Right lobe of liver (tissue), 6 donors: Measurements from ENCODE around the gene DELE1. TPM values are rescaled to one million over a fixed set of nuclear protein-coding genes. Genes with fewer than 3 reads are reported as not detected.

Experiments
- ATAC-seq, 4 donors: fragments of 200-7000 bp; cut with Tn5 transposase; one replicate each; pipeline ENCODE4 v1.9.1; 2020; ENCODE audit warnings: mild to moderate bottlenecking in 4 of 4, moderate library complexity in 4 of 4
- DNase-seq, 3 donors: peaks; one replicate each; pipeline ENCODE4 v3.0.0-alpha.2; 2020
- H3K27ac ChIP-seq, 3 donors: fragments of 200-600 bp; one replicate each; pipeline ENCODE4 v1.8.0; 2022
- H3K27me3 ChIP-seq, 2 donors: fragments of 200-600 bp; one replicate each; pipeline ENCODE4 v1.8.0; 2022
- H3K36me3 ChIP-seq, 4 donors: fragments of 200-600 bp; sonication (generic) in 1 of 4; one replicate each; pipeline versions ENCODE4 v1.5.1 to v1.8.0; 2017 to 2022; ENCODE audit warnings: control low read depth in 1 of 4
- H3K4me1 ChIP-seq, 4 donors: fragments of 200-600 bp; sonication (generic) in 1 of 4; one replicate each; pipeline versions ENCODE4 v1.5.1 to v1.8.0; 2017 to 2022; ENCODE audit warnings: control low read depth in 1 of 4
- H3K4me3 ChIP-seq, 3 donors: fragments of 200-600 bp; one replicate each; pipeline ENCODE4 v1.8.0; 2022
- H3K9me3 ChIP-seq, 4 donors: fragments of 200-600 bp; sonication (generic) in 1 of 4; one replicate each; pipeline versions ENCODE4 v1.5.1 to v1.8.0; 2017 to 2022; ENCODE audit warnings: control low read depth in 1 of 4
- POLR2A ChIP-seq: fragments of 450-650 bp; IDR thresholded peaks from one replicate; pipeline ENCODE4 v1.6.1; 2017; ENCODE audit warnings: antibody characterized with exemption, mild to moderate bottlenecking
- WGBS: methylation state at CpG from one replicate; pipeline ENCODE4 v1.1.6; 2018; ENCODE audit warnings: low coverage, low lambda C conversion rate; ENCODE audit not compliant: insufficient coverage; ENCODE audit errors: missing lambda C conversion rate; 5-methylcytosine and 5-hydroxymethylcytosine counted together
- intact Hi-C, 2 donors: fragments of 100-400 bp; cut with DNase I; formaldehyde crosslinking; loops; one replicate each; pipeline versions ENCODE4 v1.11.2 to v1.14.1; 2022
- total RNA-seq, 6 experiments: library from RNA; depleted of rRNA in 2 of 6; stranded (reverse); fragments of >200 nt in 2 of 6; fragmentation: NEBNext Ultra II Directional in 3 of 6; extraction: Animal tissue kit (Norgen Biotek cat#: 25700) in 3 of 6; gene quantifications; one replicate each; pipeline versions ENCODE4 v1.1.0 to v1.2.4, GENCODE V29; 2016 to 2023
- TF ChIP-seq, protein P1 (sequence below), 4 donors: fragments of 200-600 bp in 3 of 4; fragments of 450-650 bp in 1 of 4; IDR thresholded peaks; one replicate each; pipeline versions ENCODE4 v1.5.1 to v1.8.0; 2016 to 2022; ENCODE audit warnings: antibody characterized with exemption in 4 of 4, mild to moderate bottlenecking in 2 of 4
- donor health status: DM: no; HTN: yes; CAD: no.
- donor health status: DM: no; HTN: no; CAD: no.
- donor health status: DM: no; HTN: no; CAD: no.
- donor health status: DM: no; HTN: yes; CAD: no.
- donor health status: DM: no; HTN: yes; CAD: no.

DELE1 gene
- total RNA-seq, 6 experiments from 2014 or later, result 39.4 to 57.9 (median 43.8) TPM

DNA sequence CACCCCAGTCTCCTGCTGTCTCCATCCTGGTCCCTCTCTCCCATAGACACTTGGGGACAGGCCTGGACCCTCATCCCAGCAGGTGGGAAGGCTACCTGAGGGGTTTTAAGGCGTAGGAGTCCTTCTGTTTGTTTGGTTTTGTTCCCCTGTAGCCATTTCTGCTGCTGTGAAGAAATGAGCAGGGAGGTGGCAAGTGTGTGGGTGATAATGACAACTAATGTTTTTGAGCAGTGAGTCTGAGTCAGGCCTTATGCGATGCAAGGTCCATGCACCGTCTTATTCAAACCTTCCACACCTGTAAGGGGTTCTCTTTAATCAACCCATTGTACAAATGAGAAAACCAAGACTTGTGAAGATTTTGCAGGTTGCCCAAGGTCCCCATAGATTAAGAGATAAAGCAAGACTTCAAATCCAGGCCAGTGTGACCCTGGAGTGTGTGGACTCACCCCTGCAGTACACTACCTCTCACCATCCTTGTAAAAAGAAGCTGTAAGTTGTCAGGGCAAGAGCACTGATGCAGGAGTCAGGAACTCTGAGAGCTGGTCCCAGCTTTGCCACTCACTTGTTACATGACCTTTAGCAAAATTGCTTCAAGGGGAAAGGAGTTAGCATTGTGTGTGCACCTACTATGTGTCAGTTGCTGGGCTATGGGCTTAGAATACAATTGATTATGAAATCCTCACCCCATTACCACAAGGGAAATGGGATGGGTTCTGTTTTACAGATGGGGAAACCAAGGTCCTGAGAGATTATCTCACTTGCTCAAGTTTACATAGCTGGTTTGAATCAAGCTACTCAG lies 26.7 kb downstream of the DELE1 start:
- TF ChIP-seq, protein P1, sequence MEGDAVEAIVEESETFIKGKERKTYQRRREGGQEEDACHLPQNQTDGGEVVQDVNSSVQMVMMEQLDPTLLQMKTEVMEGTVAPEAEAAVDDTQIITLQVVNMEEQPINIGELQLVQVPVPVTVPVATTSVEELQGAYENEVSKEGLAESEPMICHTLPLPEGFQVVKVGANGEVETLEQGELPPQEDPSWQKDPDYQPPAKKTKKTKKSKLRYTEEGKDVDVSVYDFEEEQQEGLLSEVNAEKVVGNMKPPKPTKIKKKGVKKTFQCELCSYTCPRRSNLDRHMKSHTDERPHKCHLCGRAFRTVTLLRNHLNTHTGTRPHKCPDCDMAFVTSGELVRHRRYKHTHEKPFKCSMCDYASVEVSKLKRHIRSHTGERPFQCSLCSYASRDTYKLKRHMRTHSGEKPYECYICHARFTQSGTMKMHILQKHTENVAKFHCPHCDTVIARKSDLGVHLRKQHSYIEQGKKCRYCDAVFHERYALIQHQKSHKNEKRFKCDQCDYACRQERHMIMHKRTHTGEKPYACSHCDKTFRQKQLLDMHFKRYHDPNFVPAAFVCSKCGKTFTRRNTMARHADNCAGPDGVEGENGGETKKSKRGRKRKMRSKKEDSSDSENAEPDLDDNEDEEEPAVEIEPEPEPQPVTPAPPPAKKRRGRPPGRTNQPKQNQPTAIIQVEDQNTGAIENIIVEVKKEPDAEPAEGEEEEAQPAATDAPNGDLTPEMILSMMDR (IDR thresholded peaks at IDR 0.05), result no peak
- TF ChIP-seq POLR2A, result no peak
- no peak overlapping the region for H3K27ac ChIP-seq
- H3K36me3 ChIP-seq, result no peaks in the 10 kb centered on the region

DNA sequence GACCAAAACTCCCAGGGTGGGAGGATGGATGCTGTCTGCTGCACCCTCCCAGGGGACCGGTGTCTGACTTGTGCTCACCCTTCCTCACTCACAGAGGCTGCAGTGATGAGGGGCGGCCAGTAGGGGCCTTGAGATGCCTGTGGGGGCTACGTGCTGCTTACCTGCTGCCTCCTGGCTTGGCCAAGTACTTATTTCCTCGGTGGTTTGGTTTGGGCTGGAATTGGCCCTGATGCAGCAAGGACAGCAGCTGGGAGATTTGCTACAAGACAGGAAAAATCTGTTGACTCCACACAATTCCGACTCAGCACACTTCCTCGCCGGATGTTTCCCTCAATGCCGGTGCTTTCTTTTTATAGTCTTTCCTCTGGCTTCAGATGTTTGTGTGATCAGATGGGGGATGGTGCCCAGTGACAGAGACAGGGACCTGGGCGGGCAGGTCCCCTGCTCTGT lies 27.7 kb downstream of the DELE1 start:
- no peak for DNase-seq

More for the DNA sequence above, 26.7 kb downstream of the DELE1 start:
- no peaks in the 10 kb centered on the region for H3K9me3 ChIP-seq
- 87% methylated on average over 3 of the region's 3 CpGs for WGBS
- H3K4me1 ChIP-seq, result no peaks in the 10 kb centered on the region
- no peak overlapping the region for H3K4me3 ChIP-seq
- no peaks in the 10 kb centered on the region for H3K27me3 ChIP-seq
- DNase-seq (no peak), ATAC-seq (no peak)
- intact Hi-C loops, result no loop called here

GRCh38 chr5:141952020-141952419 lies 28.3 kb downstream of the DELE1 start:
- DNase-seq (no peak), ATAC-seq (no peak)
- no peaks in the 10 kb centered on the region for H3K9me3 ChIP-seq
- TF ChIP-seq, protein P1 (IDR thresholded peaks at IDR 0.05), result no peak
- no peak for TF ChIP-seq POLR2A
- intact Hi-C loops, result no loop called here
- H3K27me3 ChIP-seq, result no peaks in the 10 kb centered on the region
- WGBS, result 41% methylated on average over 2 of the region's 2 CpGs
- H3K4me3 ChIP-seq, result no peak overlapping the region
- H3K27ac ChIP-seq, result no peak overlapping the region
- H3K36me3 ChIP-seq, result no peaks in the 10 kb centered on the region
- H3K4me1 ChIP-seq, result no peaks in the 10 kb centered on the region

More for the DNA sequence above, 27.7 kb downstream of the DELE1 start:
- intact Hi-C loops, result no loop called here
- TF ChIP-seq POLR2A, result no peak
- TF ChIP-seq, protein P1 (IDR thresholded peaks at IDR 0.05), result peak in 1 of 4 donors; percentile 12
- Histone ChIP-seq H3K4me1 (no peaks in the 10 kb centered on the region), H3K36me3 (no peaks in the 10 kb centered on the region), H3K4me3 (no peak overlapping the region), H3K9me3 (no peaks in the 10 kb centered on the region), H3K27ac (no peak overlapping the region), H3K27me3 (no peaks in the 10 kb centered on the region)
- peak; percentile 37 to 59 (median 50) for ATAC-seq
- WGBS, result 43% methylated on average over 5 of the region's 9 CpGs

DNA sequence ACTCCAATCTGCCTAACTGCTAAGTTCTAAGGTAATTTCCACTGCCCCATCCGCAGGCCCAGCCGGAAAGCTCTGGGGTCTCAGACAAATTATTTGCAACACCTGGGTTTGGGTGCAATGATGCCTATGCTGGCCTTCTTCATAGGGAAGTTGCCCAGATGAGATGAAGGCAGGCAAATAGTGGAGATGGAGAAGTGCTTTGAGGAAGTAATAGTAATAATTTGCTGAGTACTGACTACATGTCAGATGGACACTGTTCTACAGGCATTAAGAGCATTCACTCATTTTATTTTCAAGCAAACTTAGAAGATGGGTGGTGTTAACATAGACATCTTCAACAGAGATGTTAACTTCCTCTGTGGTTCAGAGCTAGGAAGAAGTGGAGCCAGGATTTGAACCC lies 30.5 kb downstream of the DELE1 start:
- no peak overlapping the region for H3K4me3 ChIP-seq
- peak in 2 of 4 donors; percentile 4 to 40 for ATAC-seq
- H3K27ac ChIP-seq, result no peak overlapping the region

More for the DNA sequence above, 30.5 kb downstream of the DELE1 start:
- intact Hi-C loops, result no loop called here
- Histone ChIP-seq H3K27me3 (no peaks in the 10 kb centered on the region), H3K36me3 (no peaks in the 10 kb centered on the region), H3K4me1 (no peaks in the 10 kb centered on the region), H3K9me3 (no peaks in the 10 kb centered on the region)
- no peak for DNase-seq
- no CpG with 5 or more reads among the region's 2 CpGs for WGBS
- TF ChIP-seq, protein P1 (IDR thresholded peaks at IDR 0.05), result no peak
- no peak for TF ChIP-seq POLR2A
